Upper lobe of right lung (tissue), 1 donor: Measurements from ENCODE around the gene FAM72A. TPM values are rescaled to one million over a fixed set of nuclear protein-coding genes. Genes with fewer than 3 reads are reported as not detected.
"Not testable (repeated sequence)": the region's sequence is repeated elsewhere in the genome, so short reads cannot be mapped to it uniquely, and the experiment has no call there.

Experiments
- ATAC-seq: fragments of 200-7000 bp; cut with Tn5 transposase; one replicate; pipeline ENCODE4 v1.9.1; 2020; ENCODE audit warnings: mild to moderate bottlenecking, moderate library complexity
- DNase-seq: peaks from one replicate; pipeline ENCODE4 v3.0.0-alpha.2; 2020
- H3K27ac ChIP-seq: fragments of 200-600 bp; one replicate; pipeline ENCODE4 v1.8.0; 2022
- H3K27me3 ChIP-seq: fragments of 200-600 bp; one replicate; pipeline ENCODE4 v1.8.0; 2022; ENCODE audit warnings: mild to moderate bottlenecking
- H3K36me3 ChIP-seq: fragments of 200-600 bp; one replicate; pipeline ENCODE4 v1.8.0; 2022
- H3K4me1 ChIP-seq: fragments of 200-600 bp; one replicate; pipeline ENCODE4 v1.8.0; 2022
- H3K4me3 ChIP-seq: fragments of 200-600 bp; one replicate; pipeline ENCODE4 v1.8.0; 2022; ENCODE audit warnings: mild to moderate bottlenecking
- H3K9me3 ChIP-seq: fragments of 200-600 bp; one replicate; pipeline ENCODE4 v1.8.0; 2022
- CTCF ChIP-seq: fragments of 200-600 bp; IDR thresholded peaks from one replicate; pipeline ENCODE4 v1.8.0; 2022; ENCODE audit warnings: antibody characterized with exemption
- intact Hi-C: fragments of 100-400 bp; cut with DNase I; formaldehyde crosslinking; loops from one replicate; pipeline ENCODE4 v1.11.0; 2022
- total RNA-seq: library from RNA; stranded (reverse); fragmentation: NEBNext Ultra II Directional; extraction: Animal tissue kit (Norgen Biotek cat#: 25700); gene quantifications from one replicate; pipeline ENCODE4 v1.2.1, GENCODE V29; 2021
- donor health status: DM: no; HTN: yes; CAD: no; lungs with severe emphysema.

The FAM72A gene
- total RNA-seq, 1 donor from 2014 or later, result 4.4 TPM

- TF ChIP-seq CTCF, result peak; percentile 22
- H3K27ac ChIP-seq, H3K4me1 ChIP-seq, H3K27me3 ChIP-seq, H3K4me3 ChIP-seq, H3K36me3 ChIP-seq, intact Hi-C loops, DNase-seq, H3K9me3 ChIP-seq: not testable (repeated sequence)
- peak; percentile 66 for ATAC-seq
Observed at GRCh38 chr1:206174182-206174868, 28.3 kb downstream of the FAM72A start.

DNA sequence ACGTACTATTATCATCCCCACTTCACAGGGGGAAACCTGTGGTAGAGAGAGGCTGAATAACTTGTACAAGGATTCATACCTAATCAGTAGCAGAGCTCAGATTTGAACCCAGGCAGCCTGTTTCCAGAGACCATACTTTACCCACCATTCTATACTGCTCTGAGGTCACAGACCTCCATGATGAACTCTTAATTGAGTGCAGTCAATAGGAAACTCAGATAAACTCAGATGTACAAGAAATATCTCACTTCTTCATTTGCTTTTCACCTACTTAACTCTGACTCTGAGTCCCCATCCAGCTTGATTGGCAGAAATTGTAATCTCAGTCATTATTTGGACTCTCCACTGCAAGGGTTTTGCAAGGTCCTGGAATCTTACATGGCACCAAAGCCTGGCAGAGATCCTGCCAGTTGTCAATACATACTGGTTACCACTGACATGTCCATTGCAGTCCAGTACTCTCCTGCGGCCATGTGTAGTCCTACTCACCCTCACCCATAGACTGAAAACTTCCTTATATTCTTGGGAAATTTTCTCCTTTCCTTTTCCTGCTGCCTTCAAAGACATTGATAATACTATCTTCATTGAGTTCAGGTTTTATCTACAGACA, 29.4 kb downstream of the FAM72A start:
- H3K27ac ChIP-seq, H3K4me3 ChIP-seq, ATAC-seq, DNase-seq, H3K9me3 ChIP-seq, H3K36me3 ChIP-seq, H3K4me1 ChIP-seq, H3K27me3 ChIP-seq, intact Hi-C loops: not testable (repeated sequence)

DNA sequence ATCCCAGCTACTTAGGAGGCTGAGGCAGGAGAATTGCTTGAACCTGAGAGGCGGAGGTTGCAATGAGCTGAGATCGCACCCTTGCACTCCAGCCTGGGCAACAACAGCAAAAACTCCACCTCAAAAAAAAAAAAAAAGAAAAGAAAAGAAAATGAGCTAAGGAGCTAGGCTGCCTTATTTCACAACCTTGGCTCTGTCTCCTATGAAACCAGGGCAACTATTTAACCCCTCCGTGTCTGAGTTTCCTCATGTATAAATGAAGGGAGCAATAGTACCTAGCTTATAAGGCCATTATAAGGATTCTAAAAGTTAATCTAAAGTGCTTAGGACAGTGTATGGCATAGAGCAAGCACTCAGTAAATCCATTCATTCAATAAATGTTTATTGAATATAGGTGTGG, 32.8 kb downstream of the FAM72A start:
- H3K4me3 ChIP-seq, H3K27ac ChIP-seq, H3K9me3 ChIP-seq, H3K27me3 ChIP-seq, H3K36me3 ChIP-seq, DNase-seq, H3K4me1 ChIP-seq, intact Hi-C loops: not testable (repeated sequence)
- ATAC-seq, result peak; percentile 24

DNA sequence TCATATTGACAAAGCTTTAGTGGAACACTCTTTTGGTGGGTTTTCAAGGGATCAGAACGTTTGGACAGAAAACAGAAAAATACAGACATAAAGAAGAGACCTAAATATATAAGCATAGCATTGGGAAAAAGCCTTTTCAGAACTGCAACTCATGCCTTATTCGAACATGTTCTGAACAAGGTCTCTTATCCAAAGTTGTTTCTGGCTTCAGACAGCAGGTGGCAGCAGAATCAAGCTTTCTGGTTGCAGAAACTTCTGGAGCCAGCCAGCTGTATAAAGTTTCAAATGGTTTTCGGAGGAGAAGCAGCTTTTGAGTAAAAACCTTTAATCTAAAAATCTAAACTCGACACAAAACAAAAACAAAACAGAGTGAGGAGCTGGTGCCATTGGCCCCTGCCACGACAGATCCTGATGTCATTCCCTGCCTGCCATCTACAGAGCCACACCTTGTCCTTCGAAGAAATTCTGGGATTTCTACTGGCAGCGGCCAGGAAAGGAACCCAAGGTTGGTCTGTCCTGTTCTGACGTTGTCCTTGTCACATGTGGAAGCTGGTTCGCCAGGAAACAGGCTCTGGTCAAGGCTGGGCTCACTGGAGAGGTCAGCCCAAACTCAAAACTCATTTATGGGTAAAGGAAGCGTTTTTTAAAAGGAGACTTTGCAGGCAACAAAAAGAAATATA, 35.1 kb downstream of the FAM72A start:
- H3K36me3 ChIP-seq, intact Hi-C loops, H3K27me3 ChIP-seq, DNase-seq, H3K27ac ChIP-seq, H3K4me3 ChIP-seq, H3K4me1 ChIP-seq, H3K9me3 ChIP-seq: not testable (repeated sequence)
- TF ChIP-seq CTCF, result peak; percentile 32
- peak; percentile 89 for ATAC-seq

GRCh38 chr1:206145771-206146290, 56.8 kb downstream of the FAM72A start:
- no peaks in the 10 kb centered on the region for H3K36me3 ChIP-seq
- intact Hi-C loops, result no loop called here
- no peak overlapping the region for H3K27ac ChIP-seq
- DNase-seq (no peak), ATAC-seq (no peak)
- no peaks in the 10 kb centered on the region for H3K4me1 ChIP-seq
- H3K9me3 ChIP-seq, result no peaks in the 10 kb centered on the region
- H3K4me3 ChIP-seq, result no peak overlapping the region
- no peaks in the 10 kb centered on the region for H3K27me3 ChIP-seq
- no peak for TF ChIP-seq CTCF

DNA sequence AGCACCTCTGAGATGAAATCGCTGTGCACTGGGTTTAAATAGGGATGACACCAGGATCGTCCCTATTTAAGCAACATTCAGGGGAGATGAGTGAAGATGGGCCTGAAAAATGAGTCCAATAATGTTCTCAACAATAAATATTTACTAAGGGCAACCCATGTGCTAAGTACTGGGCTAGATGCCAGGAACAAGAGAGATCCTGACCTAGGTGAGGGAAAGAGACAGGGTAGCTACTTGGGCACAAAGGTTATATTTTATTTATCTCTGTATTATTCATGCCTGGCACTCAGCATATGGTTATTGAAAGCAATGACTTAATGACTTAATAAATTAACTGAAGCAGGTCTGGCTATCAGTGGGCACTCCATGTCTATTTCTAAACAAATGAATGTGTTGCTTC, 58.0 kb downstream of the FAM72A start:
- DNase-seq, result no peak
- TF ChIP-seq CTCF, result no peak
- H3K27ac ChIP-seq, result no peak overlapping the region

More for the DNA sequence above, 58.0 kb downstream of the FAM72A start:
- no peaks in the 10 kb centered on the region for H3K9me3 ChIP-seq
- H3K4me3 ChIP-seq, result no peak overlapping the region
- no peaks in the 10 kb centered on the region for H3K27me3 ChIP-seq
- ATAC-seq, result no peak
- intact Hi-C loops, result no loop called here
- H3K4me1 ChIP-seq, result no peaks in the 10 kb centered on the region
- no peaks in the 10 kb centered on the region for H3K36me3 ChIP-seq
